GM12878 (cell line): ENCODE measurements around the gene CDC25A. TPM values are rescaled to one million over a fixed set of nuclear protein-coding genes. Genes with fewer than 3 reads are reported as not detected.

ENCODE experiments used
- ATAC-seq: fragments of 200-7000 bp; cut with Tn5 transposase; 3 replicates; pipeline ENCODE4 v1.9.1; 2020; ENCODE audit warnings: mild to moderate bottlenecking, moderate library complexity
- BruUV-seq: library from RNA; stranded (reverse); fragments of 400-500 nt; replicated peaks from 2 replicates; lab custom pipeline; 2021; lab: Mats Ljungman, UMichigan
- CTCF ChIA-PET: fragments of 300-600 bp; sonication (Branson Sonifier 250); formaldehyde crosslinking; extraction: SDS; loops from one replicate; lab custom pipeline; 2021; ENCODE audit warnings: inconsistent platforms; lab: Yijun Ruan, JAX
- POLR2A ChIA-PET: fragments of 350-600 bp; formaldehyde crosslinking; extraction: SDS; loops from one replicate; lab custom pipeline; 2021; ENCODE audit warnings: inconsistent platforms; lab: Charles Lee
- RAD21 ChIA-PET: fragments of 300-600 bp; sonication (Branson Sonifier 250); formaldehyde crosslinking; loops from one replicate; lab custom pipeline; 2023; ENCODE audit warnings: antibody characterized with exemption; ENCODE audit not compliant: unreplicated experiment; lab: Charles Lee
- SMC1A ChIA-PET: fragments of 300-600 bp; sonication (Branson Sonifier 250); formaldehyde crosslinking; loops from one replicate; lab custom pipeline; 2023; ENCODE audit not compliant: unreplicated experiment, uncharacterized antibody; lab: Charles Lee
- DNase-seq: peaks from one replicate; pipeline ENCODE4 v3.0.0-alpha.2; 2011; ENCODE audit warnings: low read depth, low spot score
- FAIRE-seq: peaks from 3 replicates; lab custom pipeline; 2011; peaks lifted over from hg19 to GRCh38; lab: Jason Lieb, UNC
- H2AFZ ChIP-seq: 2 replicates; pipeline ENCODE4 v1.6.0; 2011; ENCODE audit warnings: low read depth, low read length, control low read depth; ENCODE audit not compliant: control insufficient read depth
- H3K27ac ChIP-seq: 2 replicates; pipeline ENCODE4 v1.5.1; 2011; ENCODE audit warnings: control low read depth; ENCODE audit not compliant: control insufficient read depth, insufficient read depth
- H3K27me3 ChIP-seq, 2 experiments: replicated peaks in 1 of 2; 2 replicates each; pipeline versions ENCODE4 v1.6.0 to v1.6.1; 2011; ENCODE audit warnings: low read length in 1 of 2; ENCODE audit not compliant: control insufficient read depth in 2 of 2, insufficient read depth in 2 of 2
- H3K36me3 ChIP-seq, 2 experiments: 2 replicates each; pipeline ENCODE4 v1.5.1; 2011; ENCODE audit warnings: low read length in 1 of 2; ENCODE audit not compliant: control insufficient read depth in 2 of 2, insufficient read depth in 2 of 2
- H3K4me1 ChIP-seq: 2 replicates; pipeline ENCODE4 v1.6.1; 2011; ENCODE audit warnings: mild to moderate bottlenecking, low read length, moderate library complexity, mixed read lengths; ENCODE audit not compliant: control insufficient read depth, insufficient read depth
- H3K4me2 ChIP-seq: 2 replicates; pipeline ENCODE4 v1.6.0; 2011; ENCODE audit warnings: control low read depth; ENCODE audit not compliant: control insufficient read depth, insufficient read depth
- H3K4me3 ChIP-seq: fragments of 200-600 bp; sonication (generic); 2 replicates; pipeline ENCODE4 v1.5.1; 2016
- H3K79me2 ChIP-seq: 2 replicates; pipeline ENCODE4 v1.6.0; 2011; ENCODE audit warnings: low read length; ENCODE audit not compliant: control insufficient read depth, insufficient read depth
- H3K9ac ChIP-seq: 2 replicates; pipeline ENCODE4 v1.8.0; 2011; ENCODE audit warnings: low read length, control low read depth, mixed read lengths; ENCODE audit not compliant: control insufficient read depth, insufficient read depth
- H3K9me3 ChIP-seq: replicated peaks from 3 replicates; pipeline ENCODE4 v1.5.1; 2011; ENCODE audit warnings: mild to moderate bottlenecking, low read length; ENCODE audit not compliant: control insufficient read depth, insufficient read depth
- H4K20me1 ChIP-seq: 2 replicates; pipeline ENCODE4 v1.6.0; 2011; ENCODE audit not compliant: control insufficient read depth, insufficient read depth
- CHD1 ChIP-seq: IDR thresholded peaks from 2 replicates; pipeline ENCODE4 v1.6.1; 2012; ENCODE audit warnings: low read depth, low read length, improper control_type of control experiment
- IKZF2 ChIP-seq, 2 experiments: fragments of 450-650 bp; IDR thresholded peaks; 2 replicates each; pipeline ENCODE4 v1.6.1; 2017; ENCODE audit warnings: mild to moderate bottlenecking in 2 of 2, moderate library complexity in 2 of 2
- KAT2A ChIP-seq: conservative IDR thresholded peaks from 2 replicates; pipeline ENCODE4 v1.6.1; 2011; ENCODE audit warnings: low read depth, low read length; ENCODE audit not compliant: control insufficient read depth
- KLF5 ChIP-seq: fragments of 450-650 bp; IDR thresholded peaks from 2 replicates; pipeline ENCODE4 v1.6.1; 2014; ENCODE audit warnings: mild to moderate bottlenecking; ENCODE audit not compliant: partially characterized antibody
- NR2C2 ChIP-seq: IDR thresholded peaks from 2 replicates; pipeline ENCODE4 v1.6.1; 2011; ENCODE audit warnings: borderline replicate concordance, low read depth; ENCODE audit not compliant: control insufficient read depth, insufficient read length
- POU2F2 ChIP-seq: IDR thresholded peaks from 3 replicates; pipeline ENCODE4 v1.6.1; 2011; ENCODE audit warnings: low read depth, mild to moderate bottlenecking, low read length, borderline replicate concordance
- RBBP5 ChIP-seq: fragments of 200-600 bp; sonication (generic); conservative IDR thresholded peaks from 2 replicates; pipeline ENCODE4 v1.6.1; 2016
- RUNX3 ChIP-seq: IDR thresholded peaks from 2 replicates; pipeline ENCODE4 v1.6.1; 2012; ENCODE audit warnings: low read length, inconsistent platforms
- SRF ChIP-seq, 2 experiments: IDR thresholded peaks; 2 replicates each; pipeline ENCODE4 v1.6.1; 2011; ENCODE audit warnings: low read depth in 2 of 2, low read length in 2 of 2, mild to moderate bottlenecking in 1 of 2, moderate library complexity in 1 of 2
- TARDBP ChIP-seq: IDR thresholded peaks from 2 replicates; pipeline ENCODE4 v1.6.1; 2016; ENCODE audit warnings: borderline replicate concordance
- YBX1 ChIP-seq: fragments of 450-650 bp; IDR thresholded peaks from 2 replicates; pipeline ENCODE4 v1.6.1; 2016; ENCODE audit warnings: antibody characterized with exemption
- YY1 ChIP-seq: IDR thresholded peaks from 2 replicates; pipeline ENCODE4 v1.6.1; 2011; ENCODE audit warnings: low read depth, mild to moderate bottlenecking, low read length
- ZNF207 ChIP-seq: fragments of 450-650 bp; IDR thresholded peaks from 2 replicates; pipeline ENCODE4 v1.6.1; 2014; ENCODE audit warnings: antibody characterized with exemption, mild to moderate bottlenecking, borderline replicate concordance
- ZNF384 ChIP-seq: IDR thresholded peaks from 2 replicates; pipeline ENCODE4 v1.6.1; 2012; ENCODE audit warnings: low read depth, mild to moderate bottlenecking, low read length, improper control_type of control experiment, borderline replicate concordance
- ZSCAN29 ChIP-seq: fragments of 450-650 bp; IDR thresholded peaks from 2 replicates; pipeline ENCODE4 v1.6.1; 2017; ENCODE audit warnings: mild to moderate bottlenecking, moderate library complexity
- WGBS: methylation state at CpG from one replicate; pipeline ENCODE4 v1.1.6; 2016; ENCODE audit warnings: low lambda C conversion rate; ENCODE audit not compliant: insufficient replicate concordance, insufficient coverage; ENCODE audit errors: missing lambda C conversion rate; 5-methylcytosine and 5-hydroxymethylcytosine counted together
- in situ Hi-C: fragments of 300-500 bp; cut with MboI; formaldehyde crosslinking; loops from 9 replicates; pipeline ENCODE4 v1.14.3; 2018; ENCODE audit warnings: mixed read lengths
- intact Hi-C: fragments of 100-400 bp; cut with micrococcal nuclease; formaldehyde crosslinking; loops from one replicate; pipeline ENCODE4 v1.14.2; 2022; ENCODE audit not compliant: unreplicated experiment
- microRNA counts: library from miRNA; unstranded; fragments of <30 nt; microRNA quantifications from one replicate; lab custom pipeline; 2016
- microRNA-seq: library from miRNA; unstranded; fragments of <30 nt; microRNA quantifications from one replicate; pipeline ENCODE4, GENCODE V29; 2018
- polyA plus RNA-seq, 11 experiments: library from polyadenylated mRNA; depleted of rRNA in 4 of 11; unstranded in 6 of 11; stranded (reverse) in 5 of 11; fragments of >200 nt; fragmentation: Nextera tagmentation in 4 of 11; fragmentation: Illumina TruSeq in 1 of 11; extraction: Ambion mirVana in 4 of 11; extraction: Trizol in 1 of 11; gene quantifications; 1 replicate in 1 of 11; 2 replicates in 10 of 11; pipeline versions ENCODE4 v1.2.1 to v1.2.3, GENCODE V29; 2011 to 2016; ENCODE audit warnings: inconsistent platforms in 2 of 11, missing spikeins in 2 of 11, low read depth in 1 of 11
- small RNA-seq: library from RNA; depleted of rRNA; stranded (forward); fragments of <200 nt; gene quantifications from one replicate; pipeline ENCODE3, GENCODE V24; 2014
- total RNA-seq, 4 experiments: library from RNA; depleted of rRNA in 3 of 4; stranded (reverse); fragments of >200 nt in 3 of 4; fragmentation: Illumina TruSeq in 1 of 4; extraction: Trizol in 1 of 4; gene quantifications; 2 replicates each; pipeline versions ENCODE4 v1.2.1 to v1.2.3, GENCODE V29; 2013 to 2021
- TF ChIP-seq, protein P1 (sequence below): IDR thresholded peaks from 2 replicates; pipeline ENCODE4 v1.6.1; 2012; ENCODE audit warnings: low read length, inconsistent platforms

The CDC25A gene
- total and polyA plus RNA-seq, 10 of the 15 experiments (the other 5 are each of a cell fraction or from before 2014, with no cell fraction given): 2.9 to 36.6 (median 26.9) TPM

DNA sequence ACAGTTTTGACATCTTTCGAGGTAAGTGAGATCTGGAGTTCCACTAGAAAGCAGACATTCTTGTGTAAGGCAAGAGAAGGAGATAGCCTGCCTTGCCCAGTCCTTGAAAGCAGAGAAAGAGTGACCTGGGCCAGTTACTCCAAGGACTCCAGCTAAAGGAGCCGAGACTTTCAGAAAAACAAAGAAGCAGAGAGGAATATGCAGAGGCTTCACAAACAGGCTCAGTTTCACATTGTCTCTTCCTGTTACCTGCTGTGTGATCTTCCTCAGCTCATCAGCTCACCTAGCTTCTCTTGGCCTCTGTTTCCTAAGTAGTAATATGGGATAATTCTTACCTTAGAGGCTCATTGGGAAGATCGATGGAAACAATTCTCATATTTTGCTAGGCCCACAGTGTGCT, 81.0 kb downstream of the CDC25A start:
- in situ Hi-C loops: no loop called here
- ChIA-PET RAD21 (no interaction called here), SMC1A (interaction anchor here (1.1 to 1.7 kb wide), 2 partner anchors 17 to 118 kb away, joined by 3 read pairs; no protein-coding TSS in a partner anchor), CTCF (interaction anchor here (0.5 to 1.2 kb wide), 3 partner anchors 8 to 368 kb away, joined by 3 read pairs; no protein-coding TSS in a partner anchor), POLR2A (interaction anchor here (0.6 to 1.3 kb wide), 2 partner anchors 18 to 20 kb away, joined by 3 read pairs; no protein-coding TSS in a partner anchor)
- H3K79me2 ChIP-seq: no peaks in the 10 kb centered on the region
- 67% methylated on average over 3 of the region's 3 CpGs for WGBS
- intact Hi-C loops: no loop called here
- peaks cover 6% of the 10 kb centered on the region for H3K4me1 ChIP-seq
- H2AFZ ChIP-seq: no peak overlapping the region
- H3K27me3 ChIP-seq: no peaks in the 10 kb centered on the region
- no peak for ATAC-seq
- no peak overlapping the region for H3K4me2 ChIP-seq
- no TSS peak for BruUV-seq
- no peak for DNase-seq
- no peak overlapping the region for H3K9ac ChIP-seq
- TF ChIP-seq YY1 (no peak), POU2F2 (no peak), IKZF2 (IDR thresholded peaks at IDR 0.05) (no peak), YBX1 (no peak), NR2C2 (no peak), ZNF207 (no peak), CHD1 (no peak), RUNX3 (no peak), TARDBP (no peak), ZSCAN29 (no peak), RBBP5 (no peak), KAT2A (no peak), KLF5 (no peak), SRF (IDR thresholded peaks at IDR 0.05; ENCODE audit: low read depth in 2 of 2, low read length in 2 of 2) (no peak), ZNF384 (no peak)
- TF ChIP-seq, protein P1, sequence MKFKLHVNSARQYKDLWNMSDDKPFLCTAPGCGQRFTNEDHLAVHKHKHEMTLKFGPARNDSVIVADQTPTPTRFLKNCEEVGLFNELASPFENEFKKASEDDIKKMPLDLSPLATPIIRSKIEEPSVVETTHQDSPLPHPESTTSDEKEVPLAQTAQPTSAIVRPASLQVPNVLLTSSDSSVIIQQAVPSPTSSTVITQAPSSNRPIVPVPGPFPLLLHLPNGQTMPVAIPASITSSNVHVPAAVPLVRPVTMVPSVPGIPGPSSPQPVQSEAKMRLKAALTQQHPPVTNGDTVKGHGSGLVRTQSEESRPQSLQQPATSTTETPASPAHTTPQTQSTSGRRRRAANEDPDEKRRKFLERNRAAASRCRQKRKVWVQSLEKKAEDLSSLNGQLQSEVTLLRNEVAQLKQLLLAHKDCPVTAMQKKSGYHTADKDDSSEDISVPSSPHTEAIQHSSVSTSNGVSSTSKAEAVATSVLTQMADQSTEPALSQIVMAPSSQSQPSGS: no peak
- TF ChIP-seq, all 136 proteins: peak for 0
- H3K36me3 ChIP-seq: no peaks in the 10 kb centered on the region
- no peak overlapping the region for H3K27ac ChIP-seq
- H3K4me3 ChIP-seq: no peak overlapping the region
- no peaks in the 10 kb centered on the region for H4K20me1 ChIP-seq
- no peak for FAIRE-seq
- H3K9me3 ChIP-seq: peaks cover 7% of the 10 kb centered on the region; the same call in 2 of the 3 replicates

MicroRNAs within 50 kb of the gene (microRNA counts, 767-probe panel; counts per million panel counts)
- 1,650 counts per million, percentile 63 among the panel's probes with 10 or more counts for microRNA hsa-miR-4443 (lab: Ali Mortazavi, UCI)

Small RNAs within 50 kb of the gene (microRNA-seq; reads per million reads assigned to microRNA genes)
- 8.1 reads per million, percentile 40 among the genes with 10 or more reads in this experiment for gene MIR4443

Small RNAs within 50 kb of the gene (small RNA-seq; reads per million reads assigned to genes)
- gene MIR4443 (0.74 reads per million, percentile 21 among the genes with 10 or more reads in this experiment), gene NDUFB1P1 (not detected), gene RNU7-128P (not detected), gene SNRPFP4 (not detected)

Other genes starting within 250 kb of the CDC25A start
- 31.9 and 35.6 TPM in 2 replicates for gene MAP4, start 172.0 kb downstream of the CDC25A start, total RNA-seq (2014; rRNA removed)
- 32.8 and 35.0 TPM in 2 replicates for gene MAP4, start 172.0 kb downstream of the CDC25A start, total RNA-seq (2014; rRNA removed; fragmentation: Illumina TruSeq; extraction: Trizol)
- gene MAP4, start 172.0 kb downstream of the CDC25A start, total RNA-seq (2021): 145 and 147 TPM in 2 replicates
- 29.7 and 44.3 TPM in 2 replicates for gene MAP4, start 172.0 kb downstream of the CDC25A start, polyA plus RNA-seq (2011; rRNA removed)
- 80.0 and 85.6 TPM in 2 replicates for gene MAP4, start 172.0 kb downstream of the CDC25A start, polyA plus RNA-seq (2014; fragmentation: Illumina TruSeq; extraction: Trizol)
- gene MAP4, start 172.0 kb downstream of the CDC25A start, polyA plus RNA-seq (2014; fragmentation: Nextera tagmentation; extraction: Ambion mirVana): 10 to 100 TPM; 22.2 to 29.1 TPM
- 50.1 and 65.0 TPM in 2 replicates for gene MAP4, start 172.0 kb downstream of the CDC25A start, polyA plus RNA-seq (2014; rRNA removed)
- 10 to 100 TPM; 95.9 to 96.4 TPM for gene MAP4, start 172.0 kb downstream of the CDC25A start, polyA plus RNA-seq (2016; fragmentation: Nextera tagmentation; extraction: Ambion mirVana)
- 9.8 and 11.7 TPM in 2 replicates for gene CAMP, start 35.1 kb upstream of the CDC25A start, total RNA-seq (2014; rRNA removed)
- gene CAMP, start 35.1 kb upstream of the CDC25A start, total RNA-seq (2014; rRNA removed; fragmentation: Illumina TruSeq; extraction: Trizol): 7.4 and 8.7 TPM in 2 replicates
- 7.5 and 7.8 TPM in 2 replicates for gene CAMP, start 35.1 kb upstream of the CDC25A start, total RNA-seq (2021)
- gene CAMP, start 35.1 kb upstream of the CDC25A start, polyA plus RNA-seq (2011; rRNA removed): 0.76 and 0.86 TPM in 2 replicates
- 2.3 and 6.9 TPM in 2 replicates for gene CAMP, start 35.1 kb upstream of the CDC25A start, polyA plus RNA-seq (2014; fragmentation: Illumina TruSeq; extraction: Trizol)
- 10 to 100 TPM; 25.4 to 34.3 TPM for gene CAMP, start 35.1 kb upstream of the CDC25A start, polyA plus RNA-seq (2014; fragmentation: Nextera tagmentation; extraction: Ambion mirVana)
- gene CAMP, start 35.1 kb upstream of the CDC25A start, polyA plus RNA-seq (2014; rRNA removed): 10.4 and 10.9 TPM in 2 replicates
- 1 to 10 TPM; 3.4 to 3.7 TPM for gene CAMP, start 35.1 kb upstream of the CDC25A start, polyA plus RNA-seq (2016; fragmentation: Nextera tagmentation; extraction: Ambion mirVana)
- 26.5 and 29.0 TPM in 2 replicates for gene ZNF589, start 52.7 kb upstream of the CDC25A start, total RNA-seq (2014; rRNA removed)
- 29.5 and 30.2 TPM in 2 replicates for gene ZNF589, start 52.7 kb upstream of the CDC25A start, total RNA-seq (2014; rRNA removed; fragmentation: Illumina TruSeq; extraction: Trizol)
- 27.7 and 34.2 TPM in 2 replicates for gene ZNF589, start 52.7 kb upstream of the CDC25A start, total RNA-seq (2021)
- 47.2 and 47.9 TPM in 2 replicates for gene ZNF589, start 52.7 kb upstream of the CDC25A start, polyA plus RNA-seq (2011; rRNA removed)
- gene ZNF589, start 52.7 kb upstream of the CDC25A start, polyA plus RNA-seq (2014; fragmentation: Illumina TruSeq; extraction: Trizol): 36.9 and 47.9 TPM in 2 replicates
- 10 to 100 TPM in 1 of 2 experiments, 1 to 10 TPM in 1; 6.5 to 10.1 TPM for gene ZNF589, start 52.7 kb upstream of the CDC25A start, polyA plus RNA-seq (2014; fragmentation: Nextera tagmentation; extraction: Ambion mirVana)
- gene ZNF589, start 52.7 kb upstream of the CDC25A start, polyA plus RNA-seq (2014; rRNA removed): 30.2 and 30.8 TPM in 2 replicates
- 10 to 100 TPM; 19.7 to 20.2 TPM for gene ZNF589, start 52.7 kb upstream of the CDC25A start, polyA plus RNA-seq (2016; fragmentation: Nextera tagmentation; extraction: Ambion mirVana)
- gene NME6, start 113.0 kb upstream of the CDC25A start, total RNA-seq (2014; rRNA removed): 27.8 and 33.4 TPM in 2 replicates
- gene NME6, start 113.0 kb upstream of the CDC25A start, total RNA-seq (2014; rRNA removed; fragmentation: Illumina TruSeq; extraction: Trizol): 26.2 and 28.9 TPM in 2 replicates
- 21.3 and 25.5 TPM in 2 replicates for gene NME6, start 113.0 kb upstream of the CDC25A start, total RNA-seq (2021)
- gene NME6, start 113.0 kb upstream of the CDC25A start, polyA plus RNA-seq (2011; rRNA removed): 22.1 and 34.2 TPM in 2 replicates
- gene NME6, start 113.0 kb upstream of the CDC25A start, polyA plus RNA-seq (2014; fragmentation: Illumina TruSeq; extraction: Trizol): 22.4 and 31.7 TPM in 2 replicates
- 10 to 100 TPM; 39.4 to 68.6 TPM for gene NME6, start 113.0 kb upstream of the CDC25A start, polyA plus RNA-seq (2014; fragmentation: Nextera tagmentation; extraction: Ambion mirVana)
- gene NME6, start 113.0 kb upstream of the CDC25A start, polyA plus RNA-seq (2014; rRNA removed): 27.7 and 27.9 TPM in 2 replicates
- gene NME6, start 113.0 kb upstream of the CDC25A start, polyA plus RNA-seq (2016; fragmentation: Nextera tagmentation; extraction: Ambion mirVana): 10 to 100 TPM; 38.0 to 38.8 TPM
- gene SPINK8, start 145.2 kb upstream of the CDC25A start, total RNA-seq (2014; rRNA removed): not detected in 2 replicates
- not detected in 2 replicates for gene SPINK8, start 145.2 kb upstream of the CDC25A start, total RNA-seq (2014; rRNA removed; fragmentation: Illumina TruSeq; extraction: Trizol)
- gene SPINK8, start 145.2 kb upstream of the CDC25A start, total RNA-seq (2021): not detected in 2 replicates
- gene SPINK8, start 145.2 kb upstream of the CDC25A start, polyA plus RNA-seq (2011; rRNA removed): not detected in 2 replicates
- gene SPINK8, start 145.2 kb upstream of the CDC25A start, polyA plus RNA-seq (2014; fragmentation: Illumina TruSeq; extraction: Trizol): not detected in 2 replicates
- not detected for gene SPINK8, start 145.2 kb upstream of the CDC25A start, polyA plus RNA-seq (2014; fragmentation: Nextera tagmentation; extraction: Ambion mirVana)
- not detected in 2 replicates for gene SPINK8, start 145.2 kb upstream of the CDC25A start, polyA plus RNA-seq (2014; rRNA removed)
- gene SPINK8, start 145.2 kb upstream of the CDC25A start, polyA plus RNA-seq (2016; fragmentation: Nextera tagmentation; extraction: Ambion mirVana): not detected
- 0.17 TPM in 1 of 2 replicates, not detected in the other for gene FBXW12, start 183.8 kb upstream of the CDC25A start, total RNA-seq (2014; rRNA removed)
- gene FBXW12, start 183.8 kb upstream of the CDC25A start, total RNA-seq (2014; rRNA removed; fragmentation: Illumina TruSeq; extraction: Trizol): not detected in 2 replicates
- gene FBXW12, start 183.8 kb upstream of the CDC25A start, total RNA-seq (2021): 0.15 TPM in 1 of 2 replicates, not detected in the other
- gene FBXW12, start 183.8 kb upstream of the CDC25A start, polyA plus RNA-seq (2011; rRNA removed): 0.04 and 0.07 TPM in 2 replicates
- 0.09 and 0.29 TPM in 2 replicates for gene FBXW12, start 183.8 kb upstream of the CDC25A start, polyA plus RNA-seq (2014; fragmentation: Illumina TruSeq; extraction: Trizol)
- gene FBXW12, start 183.8 kb upstream of the CDC25A start, polyA plus RNA-seq (2014; fragmentation: Nextera tagmentation; extraction: Ambion mirVana): under 1 TPM in 1 of 2 experiments, not detected in 1; 0.07 TPM
- 0.16 TPM in 1 of 2 replicates, not detected in the other for gene FBXW12, start 183.8 kb upstream of the CDC25A start, polyA plus RNA-seq (2014; rRNA removed)
- gene FBXW12, start 183.8 kb upstream of the CDC25A start, polyA plus RNA-seq (2016; fragmentation: Nextera tagmentation; extraction: Ambion mirVana): under 1 TPM in 1 of 2 experiments, not detected in 1; 0.18 TPM
- gene PLXNB1, start 241.7 kb upstream of the CDC25A start, total RNA-seq (2014; rRNA removed): 4.8 and 8.0 TPM in 2 replicates
- 4.9 and 6.0 TPM in 2 replicates for gene PLXNB1, start 241.7 kb upstream of the CDC25A start, total RNA-seq (2014; rRNA removed; fragmentation: Illumina TruSeq; extraction: Trizol)
- 14.7 and 15.1 TPM in 2 replicates for gene PLXNB1, start 241.7 kb upstream of the CDC25A start, total RNA-seq (2021)
- 8.6 and 14.3 TPM in 2 replicates for gene PLXNB1, start 241.7 kb upstream of the CDC25A start, polyA plus RNA-seq (2011; rRNA removed)
- gene PLXNB1, start 241.7 kb upstream of the CDC25A start, polyA plus RNA-seq (2014; fragmentation: Illumina TruSeq; extraction: Trizol): 3.2 and 5.7 TPM in 2 replicates
- gene PLXNB1, start 241.7 kb upstream of the CDC25A start, polyA plus RNA-seq (2014; fragmentation: Nextera tagmentation; extraction: Ambion mirVana): under 1 TPM; 0.18 to 0.47 TPM
- 12.2 and 15.2 TPM in 2 replicates for gene PLXNB1, start 241.7 kb upstream of the CDC25A start, polyA plus RNA-seq (2014; rRNA removed)
- gene PLXNB1, start 241.7 kb upstream of the CDC25A start, polyA plus RNA-seq (2016; fragmentation: Nextera tagmentation; extraction: Ambion mirVana): 1 to 10 TPM; 3.3 to 3.9 TPM